Stomach (tissue), 4 donors: ENCODE data around the gene NDUFAF2.

Experiments used
- EP300 ChIP-seq: sonication (generic); formaldehyde crosslinking; IDR thresholded peaks from one replicate; pipeline ENCODE4 v1.6.1; 2017; ENCODE audit warnings: antibody characterized with exemption
- POLR2A ChIP-seq, 4 donors: fragments of 450-650 bp; IDR thresholded peaks; one replicate each; pipeline ENCODE4 v1.6.1; 2016; ENCODE audit warnings: antibody characterized with exemption in 4 of 4, control low read depth in 2 of 4, mild to moderate bottlenecking in 1 of 4, moderate library complexity in 1 of 4
- POLR2AphosphoS5 ChIP-seq, 3 donors: sonication (generic); formaldehyde crosslinking; IDR thresholded peaks; one replicate each; pipeline ENCODE4 v1.6.1; 2016; ENCODE audit warnings: antibody characterized with exemption in 3 of 3
- TF ChIP-seq, protein P1 (sequence below), 7 experiments: fragments of 450-650 bp in 4 of 7; fragments of 200-600 bp in 3 of 7; sonication (generic) in 3 of 7; IDR thresholded peaks; one replicate each; pipeline ENCODE4 v1.5.1; 2016 to 2019; ENCODE audit warnings: antibody characterized with exemption in 7 of 7, control low read depth in 2 of 7, mild to moderate bottlenecking in 1 of 7

DNA sequence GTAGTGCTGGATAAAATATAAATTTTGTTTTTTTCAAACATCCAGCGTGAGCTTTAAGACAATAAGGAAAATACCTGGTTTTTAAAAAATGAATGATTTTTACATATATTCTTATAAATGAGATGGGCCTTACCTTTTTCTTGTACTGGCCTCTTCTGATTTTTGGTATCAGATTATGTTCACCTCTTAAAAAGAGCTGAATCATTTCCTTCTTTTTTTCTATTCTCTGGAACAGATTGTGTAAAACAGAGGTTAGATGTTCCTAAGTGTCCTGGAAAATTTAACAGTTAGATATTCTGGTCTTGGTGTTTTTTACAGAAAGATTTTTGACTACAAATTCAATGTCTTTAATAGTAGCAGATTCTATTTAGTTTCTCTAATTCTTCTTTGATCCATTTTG lies 74.6 kb downstream of the NDUFAF2 start:
- TF ChIP-seq, protein P1, sequence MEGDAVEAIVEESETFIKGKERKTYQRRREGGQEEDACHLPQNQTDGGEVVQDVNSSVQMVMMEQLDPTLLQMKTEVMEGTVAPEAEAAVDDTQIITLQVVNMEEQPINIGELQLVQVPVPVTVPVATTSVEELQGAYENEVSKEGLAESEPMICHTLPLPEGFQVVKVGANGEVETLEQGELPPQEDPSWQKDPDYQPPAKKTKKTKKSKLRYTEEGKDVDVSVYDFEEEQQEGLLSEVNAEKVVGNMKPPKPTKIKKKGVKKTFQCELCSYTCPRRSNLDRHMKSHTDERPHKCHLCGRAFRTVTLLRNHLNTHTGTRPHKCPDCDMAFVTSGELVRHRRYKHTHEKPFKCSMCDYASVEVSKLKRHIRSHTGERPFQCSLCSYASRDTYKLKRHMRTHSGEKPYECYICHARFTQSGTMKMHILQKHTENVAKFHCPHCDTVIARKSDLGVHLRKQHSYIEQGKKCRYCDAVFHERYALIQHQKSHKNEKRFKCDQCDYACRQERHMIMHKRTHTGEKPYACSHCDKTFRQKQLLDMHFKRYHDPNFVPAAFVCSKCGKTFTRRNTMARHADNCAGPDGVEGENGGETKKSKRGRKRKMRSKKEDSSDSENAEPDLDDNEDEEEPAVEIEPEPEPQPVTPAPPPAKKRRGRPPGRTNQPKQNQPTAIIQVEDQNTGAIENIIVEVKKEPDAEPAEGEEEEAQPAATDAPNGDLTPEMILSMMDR (IDR thresholded peaks at IDR 0.05): no peak
- TF ChIP-seq POLR2A (IDR thresholded peaks at IDR 0.05) (no peak), EP300 (no peak), POLR2AphosphoS5 (IDR thresholded peaks at IDR 0.05) (no peak)
